Measurements from ENCODE around the gene CXCR4.
"Not testable (repeated sequence)": the region's sequence is repeated elsewhere in the genome, so short reads cannot be mapped to it uniquely, and the experiment has no call there.

Gene CXCR4

GRCh38 chr2:136071887-136072286 is 46.1 kb downstream of the CXCR4 start:
- DNase-seq = not testable (repeated sequence)

GRCh38 chr2:136070913-136071312 is 47.0 kb downstream of the CXCR4 start:
- DNase-seq = no peak

- DNase-seq = no peak
These were observed 48.2 kb downstream of the CXCR4 start for GRCh38 chr2:136069773-136070172.

- DNase-seq = no peak
These were observed 49.2 kb downstream of the CXCR4 start for GRCh38 chr2:136068581-136069227.

- no peak for DNase-seq
These were observed 49.9 kb downstream of the CXCR4 start for GRCh38 chr2:136067897-136068580.

GRCh38 chr2:136067459-136067858 is 50.5 kb downstream of the CXCR4 start:
- no peak for DNase-seq

GRCh38 chr2:136065907-136066306 is 52.0 kb downstream of the CXCR4 start:
- DNase-seq = no peak

- no peak for DNase-seq
These were observed 52.6 kb downstream of the CXCR4 start for GRCh38 chr2:136065384-136065783.

All from NCI-H446 (cell line).